HG03066 (cell line): Measurements from ENCODE around the gene CHRDL2.

Experiments
- ATAC-seq: cut with Tn5 transposase; IDR thresholded peaks from one replicate; pipeline ENCODE4 v1.9.1; 2021; ENCODE audit warnings: low read depth; ENCODE audit not compliant: unreplicated experiment

The CHRDL2 gene

DNA sequence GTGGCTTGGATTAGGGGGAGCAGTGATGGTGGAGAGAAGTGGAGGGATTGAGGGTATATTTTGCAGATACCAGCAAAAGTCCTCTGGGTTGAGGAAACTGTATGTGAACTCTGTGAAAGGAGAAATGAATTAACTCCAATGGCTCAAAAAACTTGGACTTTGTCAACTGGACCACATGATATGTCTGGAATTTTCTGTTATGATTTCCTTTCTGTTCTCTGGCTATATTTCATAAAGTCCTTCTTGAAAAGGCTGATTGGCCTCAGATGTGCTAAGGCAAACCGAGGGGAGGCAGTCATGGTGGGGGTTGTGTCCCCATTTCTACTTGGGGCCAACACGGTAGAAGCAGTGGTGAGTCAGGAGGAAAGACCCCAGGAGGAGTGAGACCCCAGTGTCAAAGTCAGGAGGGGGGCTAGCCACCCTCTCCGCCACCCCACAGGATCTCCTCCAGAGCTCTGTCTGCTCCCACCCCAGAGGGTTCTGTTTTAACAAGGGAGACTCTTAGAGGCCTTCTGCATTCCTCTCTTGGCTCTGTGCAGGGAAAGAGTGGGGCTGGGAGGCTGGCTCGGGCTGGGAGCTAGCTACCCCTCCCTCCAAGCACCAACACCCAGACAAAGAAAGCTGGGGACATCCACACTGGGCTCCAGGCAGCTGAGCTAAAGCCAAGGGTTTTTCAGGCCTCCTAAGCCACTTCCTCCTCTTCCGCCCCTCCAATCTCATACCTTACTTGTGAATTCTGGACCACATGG, 13.8 kb downstream of the CHRDL2 start:
- no peak for ATAC-seq

DNA sequence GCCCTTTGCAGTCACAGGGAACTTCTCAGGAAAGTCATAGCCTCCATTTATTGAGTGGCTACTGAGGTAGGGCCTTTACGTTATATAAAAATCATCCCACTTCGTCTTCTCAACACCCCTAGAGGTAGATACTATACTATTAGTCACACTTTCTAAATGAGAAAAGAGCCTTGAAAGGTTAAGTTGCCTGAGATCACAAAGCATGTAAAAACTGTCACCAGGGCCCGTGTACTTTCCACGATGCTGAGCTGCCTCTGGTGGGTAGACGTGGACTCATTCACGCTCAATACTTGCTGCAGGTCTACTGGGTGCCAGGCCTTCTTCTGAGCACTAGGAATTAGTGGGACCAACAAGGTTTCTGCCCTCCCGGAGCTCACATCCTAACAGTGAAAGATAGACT, 16.3 kb downstream of the CHRDL2 start:
- ATAC-seq: no peak

DNA sequence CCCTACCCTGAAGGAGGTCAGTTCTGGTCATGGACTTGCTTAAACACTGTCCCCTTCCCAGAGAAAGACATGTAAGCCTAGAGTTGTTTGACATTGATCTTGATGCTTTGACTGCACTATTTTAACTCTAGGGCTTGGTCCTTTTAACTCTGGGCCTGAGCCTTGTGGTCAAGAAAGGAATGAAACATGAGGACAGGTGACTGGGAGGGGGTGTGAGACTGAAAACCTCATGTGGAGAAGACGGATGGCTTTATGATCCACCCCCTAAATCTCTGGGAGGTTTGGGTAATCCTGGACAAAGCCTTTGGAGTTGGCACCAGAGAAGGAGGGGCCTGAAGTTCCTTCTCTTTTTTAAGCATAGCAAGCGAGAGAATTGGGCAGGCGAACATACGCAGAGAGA, 17.5 kb downstream of the CHRDL2 start:
- no peak for ATAC-seq

- no peak for ATAC-seq
Observed at GRCh38 chr11:74710281-74710938, 20.8 kb downstream of the CHRDL2 start.

DNA sequence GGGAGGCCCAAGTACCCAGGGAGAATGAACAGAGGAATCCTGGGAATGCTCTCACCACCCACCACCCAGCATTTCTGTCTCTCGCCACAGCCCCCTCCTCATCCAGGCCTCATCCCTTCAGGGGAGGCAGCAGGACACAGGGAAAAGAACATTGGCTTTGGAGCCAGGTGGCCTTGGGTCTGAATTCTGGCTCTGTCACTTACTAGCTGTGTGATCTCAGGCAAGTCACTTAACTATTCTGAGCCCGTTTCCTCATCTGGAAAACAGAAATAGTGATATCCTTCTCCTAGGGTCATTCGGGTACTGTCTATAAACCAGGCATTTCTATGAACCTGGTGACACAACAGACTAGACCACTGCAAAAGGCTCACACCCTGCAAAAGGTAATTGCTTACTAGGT, 22.1 kb downstream of the CHRDL2 start:
- ATAC-seq: no peak

DNA sequence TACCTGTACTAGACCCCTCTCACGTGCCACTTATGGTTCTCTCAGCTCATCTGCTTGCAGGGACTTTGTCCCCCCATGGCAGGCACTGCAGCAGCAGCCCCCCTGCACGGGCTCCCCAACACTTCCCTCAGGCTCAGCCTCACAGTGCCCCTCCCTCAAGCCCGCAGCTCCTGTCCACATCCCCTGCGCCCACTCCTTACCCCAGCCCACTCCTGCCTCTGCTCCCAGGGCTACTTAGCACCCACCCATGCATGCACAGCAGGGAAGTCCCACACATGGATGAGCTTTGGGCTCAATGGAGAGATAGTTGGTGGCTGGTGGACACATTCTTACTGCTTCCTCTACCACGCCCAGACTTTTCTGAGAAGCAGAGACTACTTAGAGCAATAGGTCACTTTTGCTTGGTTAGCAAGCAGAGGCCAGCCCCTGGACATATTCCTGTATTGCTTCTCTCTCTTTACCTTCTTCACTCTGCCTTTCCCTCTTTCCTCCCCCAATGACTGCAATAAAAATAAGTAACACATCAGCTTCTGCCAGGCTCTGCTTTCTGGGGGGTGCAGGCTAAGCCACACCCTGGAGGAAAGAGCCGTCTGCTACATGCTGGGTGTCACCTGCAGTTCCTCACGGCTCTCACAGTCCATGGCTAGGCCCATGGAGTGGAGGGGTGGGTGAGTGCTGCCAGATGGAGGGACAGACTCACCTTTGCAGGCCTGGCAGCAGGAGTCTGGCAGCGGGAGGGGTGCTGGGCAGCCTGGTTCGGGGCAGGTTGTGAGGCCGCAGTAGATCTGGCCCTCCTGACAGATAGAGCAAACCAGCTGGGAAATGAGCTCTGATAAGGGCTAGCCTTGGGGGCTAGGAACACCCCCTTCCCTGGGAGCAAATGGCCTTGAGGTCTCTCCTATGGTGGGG, 23.4 kb downstream of the CHRDL2 start:
- no peak for ATAC-seq

DNA sequence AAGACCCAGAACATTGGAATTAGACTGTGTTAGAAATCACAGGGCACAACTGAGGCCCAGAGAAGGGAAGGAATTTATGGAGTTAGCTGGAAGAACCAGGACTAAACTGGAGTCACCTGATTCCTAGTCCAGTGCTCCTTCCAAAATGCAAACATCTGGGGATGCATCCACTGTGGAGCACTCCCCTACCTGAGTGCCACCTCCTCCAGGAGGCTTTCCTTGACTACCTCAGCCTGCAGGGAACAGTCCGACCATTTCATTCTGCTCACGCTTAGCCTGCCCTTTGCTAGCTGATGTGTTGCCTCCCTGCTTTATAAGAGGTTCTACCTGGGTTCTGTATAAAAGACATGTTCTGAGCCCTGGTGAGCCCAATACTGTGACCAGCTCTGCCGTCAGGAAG, 24.0 kb downstream of the CHRDL2 start:
- no peak for ATAC-seq

DNA sequence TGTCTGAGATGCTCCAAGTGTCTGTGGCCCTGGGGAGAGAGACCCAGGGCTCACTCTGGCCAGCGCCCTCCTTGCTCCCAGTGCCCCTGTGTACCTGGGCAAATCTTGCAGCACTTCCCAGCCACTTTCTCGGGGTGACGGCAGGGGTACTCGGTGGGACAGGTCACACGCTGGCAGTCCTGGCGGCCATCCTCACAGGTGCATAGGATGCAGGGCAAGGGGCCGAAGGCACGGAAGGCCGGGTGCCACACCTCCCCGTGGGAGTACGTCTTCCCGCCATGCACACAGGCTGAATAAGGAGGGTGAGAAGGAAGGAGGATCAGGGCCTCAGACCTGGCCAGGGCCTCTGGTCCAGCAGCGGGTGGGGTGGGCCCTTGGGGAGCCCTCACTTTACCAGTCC, 28.0 kb downstream of the CHRDL2 start:
- no peak for ATAC-seq

GRCh38 chr11:74702383-74703007, 28.7 kb downstream of the CHRDL2 start:
- ATAC-seq: no peak

GRCh38 chr11:74701351-74701750, 29.9 kb downstream of the CHRDL2 start:
- ATAC-seq: no peak

- no peak for ATAC-seq
Observed at GRCh38 chr11:74699615-74700396, 31.4 kb downstream of the CHRDL2 start.

GRCh38 chr11:74697722-74698121, 33.5 kb downstream of the CHRDL2 start:
- no peak for ATAC-seq

DNA sequence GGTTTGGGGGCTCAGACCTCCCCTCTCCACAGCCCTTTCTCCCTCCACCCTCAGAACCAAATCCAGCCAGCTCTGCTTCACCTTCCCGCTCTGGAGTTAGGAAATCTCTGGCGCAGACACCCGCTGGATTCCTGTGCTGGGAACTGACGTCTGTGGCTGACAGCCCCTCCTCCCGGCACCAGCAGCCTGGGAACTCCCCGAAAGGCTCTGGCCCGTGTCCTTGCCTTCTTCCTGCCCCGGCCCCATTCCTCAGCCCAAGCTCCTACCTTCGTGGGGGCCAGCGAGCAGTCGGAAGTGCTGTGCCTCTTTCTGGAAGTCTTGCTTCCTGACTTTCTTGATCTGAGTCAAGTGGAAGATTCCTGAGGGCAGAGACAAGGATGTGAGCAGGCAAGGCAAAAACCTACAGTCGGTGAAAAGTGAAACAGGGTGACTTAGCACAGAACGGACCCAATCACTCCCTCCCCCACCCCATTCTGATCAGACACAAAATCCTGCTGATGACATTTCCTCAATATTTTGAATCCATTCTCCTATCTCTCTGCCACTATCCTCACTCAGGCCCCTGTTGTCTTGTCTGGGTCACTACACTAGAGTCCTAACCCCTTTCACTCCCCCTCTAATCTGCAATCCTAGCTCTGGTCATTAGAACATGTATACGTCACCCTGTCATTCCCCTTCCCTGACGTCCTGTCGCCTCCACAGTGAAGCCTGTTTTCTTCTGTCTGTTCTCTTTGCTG, 34.1 kb downstream of the CHRDL2 start:
- no peak for ATAC-seq

- ATAC-seq: no peak
Observed at GRCh38 chr11:74696500-74696899, 34.7 kb downstream of the CHRDL2 start.

DNA sequence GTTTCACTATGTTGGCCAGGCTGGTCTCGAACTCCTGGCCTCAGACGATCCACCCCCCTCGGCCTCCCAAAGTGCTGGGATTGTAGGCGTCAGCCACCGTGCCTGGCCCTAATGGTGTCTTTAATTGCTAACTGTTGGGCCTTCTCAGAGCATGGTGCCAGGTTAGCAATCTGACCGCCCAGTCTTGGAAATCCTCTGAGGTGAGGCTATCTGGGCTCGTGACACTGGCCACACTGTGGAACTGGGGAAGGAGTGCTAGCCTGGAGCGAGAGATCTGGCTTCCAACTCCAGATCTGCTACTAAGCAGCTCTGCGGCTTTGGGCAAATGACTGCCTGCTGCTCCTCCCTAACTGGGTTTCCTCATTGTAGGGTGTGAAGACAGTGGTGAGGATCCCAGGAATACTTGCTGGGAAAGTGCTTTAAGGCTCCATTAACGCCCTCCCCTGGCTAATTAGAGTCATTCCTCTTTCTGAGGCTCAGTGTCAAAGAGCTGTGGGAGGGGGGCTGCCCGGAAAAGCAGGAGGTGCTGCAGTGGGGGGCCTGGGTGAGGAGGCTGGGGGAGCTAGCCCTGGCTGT, 35.4 kb downstream of the CHRDL2 start:
- ATAC-seq: no peak

DNA sequence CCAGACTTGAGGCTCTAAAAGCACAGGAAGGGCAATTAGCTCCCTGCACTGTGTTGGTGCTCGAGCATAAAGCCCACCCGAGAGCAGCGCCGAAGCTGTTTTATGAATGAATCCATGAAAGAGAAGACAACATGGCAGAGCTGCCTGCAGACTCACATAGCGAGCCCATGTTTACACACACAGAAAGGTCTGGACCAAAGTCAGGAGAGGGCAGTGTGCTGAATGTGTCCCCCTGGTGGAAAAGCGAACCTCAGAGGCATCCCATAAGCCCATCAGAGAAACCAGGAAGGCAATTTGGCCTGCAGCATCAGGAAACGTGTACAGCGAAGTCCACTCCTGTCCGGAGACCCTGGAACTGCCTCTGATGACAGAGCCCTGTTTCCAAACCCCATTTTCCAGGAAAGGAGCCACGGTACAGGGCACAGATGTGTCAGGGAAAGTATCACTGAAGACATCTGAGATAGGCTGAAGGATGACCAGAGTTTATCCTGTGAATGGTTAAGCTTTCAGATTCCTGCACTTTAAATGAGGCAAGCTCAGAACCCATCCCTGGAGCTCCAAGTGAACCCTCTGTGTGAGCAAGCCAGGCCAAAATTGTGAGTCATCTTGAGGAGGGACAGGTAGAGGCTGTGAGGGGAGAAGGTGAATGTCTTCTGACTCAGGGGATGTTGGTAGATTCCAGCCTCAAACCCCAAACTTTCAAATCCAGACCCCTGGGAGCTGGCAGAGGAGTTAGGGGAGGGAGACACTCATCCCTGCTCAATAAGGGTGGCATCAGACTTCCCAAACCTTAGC, 36.9 kb downstream of the CHRDL2 start:
- no peak for ATAC-seq

- no peak for ATAC-seq
Observed at GRCh38 chr11:74693531-74693930, 37.7 kb downstream of the CHRDL2 start.

GRCh38 chr11:74691755-74692154, 39.5 kb downstream of the CHRDL2 start:
- no peak for ATAC-seq
